Fibroblast of skin of back (primary cell): ENCODE measurements around the gene MEFV.
A peak's percentile ranks its signal among the peaks of the same experiment; 100 is the strongest.

Experiments
- DNase-seq: peaks from one replicate; pipeline ENCODE4 v3.0.0-alpha.2; 2013

Gene MEFV

GRCh38 chr16:3268294-3268693 lies 11.9 kb upstream of the MEFV start:
- DNase-seq, result no peak

GRCh38 chr16:3266873-3267537 lies 10.6 kb upstream of the MEFV start:
- peak; percentile 42 for DNase-seq

- DNase-seq, result peak; percentile 99
Observed at GRCh38 chr16:3264137-3265036, 8.0 kb upstream of the MEFV start.

- no peak for DNase-seq
Observed at GRCh38 chr16:3262517-3262916, 6.1 kb upstream of the MEFV start.

GRCh38 chr16:3259836-3260235 lies 3.4 kb upstream of the MEFV start:
- DNase-seq, result no peak

- peak; percentile 3 for DNase-seq
Observed at GRCh38 chr16:3256866-3257465, 533 bp upstream of the MEFV start.

GRCh38 chr16:3254309-3254708 lies 2.1 kb downstream of the MEFV start:
- no peak for DNase-seq

GRCh38 chr16:3252967-3253366 lies 3.5 kb downstream of the MEFV start:
- DNase-seq, result no peak

- no peak for DNase-seq
Observed at GRCh38 chr16:3249451-3249850, 7.0 kb downstream of the MEFV start.

GRCh38 chr16:3249020-3249419 lies 7.4 kb downstream of the MEFV start:
- no peak for DNase-seq

- DNase-seq, result no peak
Observed at GRCh38 chr16:3248596-3248995, 7.8 kb downstream of the MEFV start.

GRCh38 chr16:3246876-3247275 lies 9.6 kb downstream of the MEFV start:
- DNase-seq, result no peak

GRCh38 chr16:3246002-3246401 lies 10.4 kb downstream of the MEFV start:
- DNase-seq, result no peak

GRCh38 chr16:3243882-3244281 lies 12.6 kb downstream of the MEFV start:
- no peak for DNase-seq

GRCh38 chr16:3242709-3243108 lies 13.7 kb downstream of the MEFV start:
- no peak for DNase-seq

- DNase-seq, result no peak
Observed at GRCh38 chr16:3241761-3242160, 14.7 kb downstream of the MEFV start.

- DNase-seq, result no peak
Observed at GRCh38 chr16:3235856-3236669, 20.4 kb downstream of the MEFV start.

- peak; percentile 95 for DNase-seq
Observed at GRCh38 chr16:3234857-3235561, 21.4 kb downstream of the MEFV start, which contains the start of gene ZNF200. Gene ZNF200 (minus strand): TSS chr16:3235158. CDS start chr16:3233755, 1,403 bp downstream.

- no peak for DNase-seq
Observed at GRCh38 chr16:3234543-3234856, 21.9 kb downstream of the MEFV start.

- peak; percentile 1 for DNase-seq
Observed at GRCh38 chr16:3223913-3224515, 32.4 kb downstream of the MEFV start.

- no peak for DNase-seq
Observed at GRCh38 chr16:3220839-3221238, 35.6 kb downstream of the MEFV start.

GRCh38 chr16:3216263-3216640 lies 40.2 kb downstream of the MEFV start:
- DNase-seq, result no peak
